GM18861 (cell line): ENCODE results near the gene HBA2.
"Not testable (repeated sequence)": the region's sequence is repeated elsewhere in the genome, so short reads cannot be mapped to it uniquely, and the experiment has no call there.

Source experiments
- ATAC-seq: cut with Tn5 transposase; IDR thresholded peaks from one replicate; pipeline ENCODE4 v1.9.1; 2021; ENCODE audit not compliant: unreplicated experiment

The HBA2 gene

GRCh38 chr16:172374-172941, at the start of gene HBA2:
TSS of gene HBA2 (plus strand) at chr16:172876. CDS start at chr16:172913, 37 bp downstream.
- not testable (repeated sequence) for ATAC-seq

GRCh38 chr16:123558-124350, 48.9 kb upstream of the HBA2 start:
- ATAC-seq, result not testable (repeated sequence)

GRCh38 chr16:125011-125410, 47.7 kb upstream of the HBA2 start:
- no peak for ATAC-seq

- no peak for ATAC-seq
Observed at GRCh38 chr16:129075-129474, 43.6 kb upstream of the HBA2 start.

- ATAC-seq, result no peak
Observed at GRCh38 chr16:130533-131173, 42.0 kb upstream of the HBA2 start.

GRCh38 chr16:132120-132519, 40.6 kb upstream of the HBA2 start:
- no peak for ATAC-seq

GRCh38 chr16:133716-134115, 39.0 kb upstream of the HBA2 start:
- ATAC-seq, result no peak

- ATAC-seq, result no peak
Observed at GRCh38 chr16:138049-138417, 34.6 kb upstream of the HBA2 start.

GRCh38 chr16:140175-140857, 32.4 kb upstream of the HBA2 start:
- no peak for ATAC-seq

- no peak for ATAC-seq
Observed at GRCh38 chr16:142405-142967, 30.2 kb upstream of the HBA2 start.

GRCh38 chr16:143047-143446, 29.6 kb upstream of the HBA2 start:
- no peak for ATAC-seq

- ATAC-seq, result no peak
Observed at GRCh38 chr16:143456-143855, 29.2 kb upstream of the HBA2 start.

GRCh38 chr16:144797-145252, 27.9 kb upstream of the HBA2 start:
- ATAC-seq, result no peak

GRCh38 chr16:146646-147045, 26.0 kb upstream of the HBA2 start:
- ATAC-seq, result no peak

GRCh38 chr16:149024-149660, 23.5 kb upstream of the HBA2 start:
- no peak for ATAC-seq

- no peak for ATAC-seq
Observed at GRCh38 chr16:152141-153128, 20.2 kb upstream of the HBA2 start, which contains the start of gene HBZ. TSS of gene HBZ (plus strand) at chr16:152644. CDS start at chr16:152910, 266 bp downstream.

- not testable (repeated sequence) for ATAC-seq
Observed at GRCh38 chr16:153129-153521, 19.6 kb upstream of the HBA2 start.

- not testable (repeated sequence) for ATAC-seq
Observed at GRCh38 chr16:153550-154216, 19.0 kb upstream of the HBA2 start.
